Endodermal cell (in vitro differentiated cells): ENCODE measurements around the gene STK32B. TPM values are rescaled to one million over a fixed set of nuclear protein-coding genes. Genes with fewer than 3 reads are reported as not detected.
A peak's percentile ranks its signal among the peaks of the same experiment; 100 is the strongest.

Source experiments
- DNase-seq: peaks from one replicate; pipeline ENCODE4 v3.0.0-alpha.2; 2017
- H3K27ac ChIP-seq: 2 replicates; pipeline ENCODE4 v1.5.1; 2013; ENCODE audit warnings: mild to moderate bottlenecking, low read depth, low read length, moderate library complexity
- H3K27me3 ChIP-seq: 2 replicates; pipeline ENCODE4 v1.6.1; 2013; ENCODE audit warnings: mild to moderate bottlenecking, low read length, moderate library complexity; ENCODE audit not compliant: insufficient read depth, control insufficient read depth, poor library complexity, severe bottlenecking
- H3K36me3 ChIP-seq: 2 replicates; pipeline ENCODE4 v1.7.0; 2013; ENCODE audit warnings: mild to moderate bottlenecking, low read length, moderate library complexity; ENCODE audit not compliant: control insufficient read depth, insufficient read depth
- H3K4me1 ChIP-seq: one replicate; pipeline ENCODE4 v1.7.0; 2013; ENCODE audit warnings: low read length; ENCODE audit not compliant: control insufficient read depth, insufficient read depth
- H3K4me3 ChIP-seq: 2 replicates; pipeline ENCODE4 v1.5.1; 2013; ENCODE audit warnings: mild to moderate bottlenecking, low read length, moderate library complexity
- H3K9ac ChIP-seq: 2 replicates; pipeline ENCODE4 v1.6.1; 2013; ENCODE audit warnings: mild to moderate bottlenecking, low read length, moderate library complexity; ENCODE audit not compliant: poor library complexity, severe bottlenecking; ENCODE audit errors: extremely low read depth
- H3K9me3 ChIP-seq: 2 replicates; pipeline ENCODE4 v1.6.1; 2013; ENCODE audit warnings: mild to moderate bottlenecking, low read length, moderate library complexity; ENCODE audit not compliant: control insufficient read depth
- H3K27ac Mint-ChIP-seq: 2 replicates; pipeline ENCODE4 v1.8.0; 2020; ENCODE audit warnings: mixed read lengths
- H3K27me3 Mint-ChIP-seq: 2 replicates; pipeline ENCODE4 v1.8.0; 2021; ENCODE audit warnings: mild to moderate bottlenecking, mixed read lengths; ENCODE audit not compliant: insufficient read depth
- H3K36me3 Mint-ChIP-seq: 2 replicates; pipeline ENCODE4 v1.8.0; 2020; ENCODE audit warnings: low read depth, mixed read lengths
- H3K4me1 Mint-ChIP-seq: 2 replicates; pipeline ENCODE4 v1.8.0; 2020; ENCODE audit warnings: mixed read lengths
- H3K4me3 Mint-ChIP-seq: 2 replicates; pipeline ENCODE4 v1.8.0; 2020; ENCODE audit warnings: mild to moderate bottlenecking, moderate library complexity, mixed read lengths
- H3K9me3 Mint-ChIP-seq: 2 replicates; pipeline ENCODE4 v1.8.0; 2020; ENCODE audit warnings: mild to moderate bottlenecking, mixed read lengths
- WGBS, 2 experiments: methylation state at CpG; one replicate each; pipeline versions ENCODE4 v1.1.5 to v1.1.7; 2013; ENCODE audit warnings: missing lambda C conversion rate in 2 of 2, mixed read lengths in 1 of 2; ENCODE audit not compliant: insufficient coverage in 1 of 2, insufficient read length in 1 of 2; 5-methylcytosine and 5-hydroxymethylcytosine counted together
- total RNA-seq, 2 donors: library from RNA; stranded (reverse); fragmentation: NEBNext Ultra II Directional in 1 of 2; extraction: Animal tissue kit (Norgen Biotek cat#: 25700) in 1 of 2; gene quantifications; 2 replicates in 1 of 2; 3 replicates in 1 of 2; pipeline ENCODE4 v1.2.1, GENCODE V29; 2021
- TF ChIP-seq, protein P1 (sequence below): fragments of 200-600 bp; sonication (generic); conservative IDR thresholded peaks from 2 replicates; pipeline ENCODE4 v1.5.0; 2021; ENCODE audit warnings: antibody characterized with exemption, mild to moderate bottlenecking

STK32B gene
- total RNA-seq, 2 donors from 2014 or later = 1.4 to 1.5 TPM

DNA sequence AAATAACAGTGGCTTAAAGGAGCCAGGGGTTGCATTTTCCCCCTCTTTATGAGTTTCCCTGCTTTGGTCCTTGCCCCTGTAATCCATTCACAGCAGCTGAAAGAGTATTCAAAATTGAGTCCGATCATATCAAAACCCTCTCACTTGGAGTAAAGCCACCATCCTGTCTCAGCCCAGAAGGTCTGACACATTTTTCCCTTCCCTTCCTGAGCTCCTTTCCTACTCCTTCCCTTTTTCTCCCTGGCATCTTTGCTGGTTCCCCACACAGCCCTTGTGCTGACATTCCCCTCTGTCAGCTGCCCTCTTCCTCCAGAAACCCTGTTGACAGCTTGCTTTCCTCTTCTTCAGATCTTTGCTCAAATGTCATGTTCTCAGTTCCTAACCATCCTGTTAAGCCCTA, 361.5 kb downstream of the STK32B start:
- no peak overlapping the region for H3K4me3 Mint-ChIP-seq
- no peak overlapping the region for H3K4me3 ChIP-seq
- TF ChIP-seq, protein P1, sequence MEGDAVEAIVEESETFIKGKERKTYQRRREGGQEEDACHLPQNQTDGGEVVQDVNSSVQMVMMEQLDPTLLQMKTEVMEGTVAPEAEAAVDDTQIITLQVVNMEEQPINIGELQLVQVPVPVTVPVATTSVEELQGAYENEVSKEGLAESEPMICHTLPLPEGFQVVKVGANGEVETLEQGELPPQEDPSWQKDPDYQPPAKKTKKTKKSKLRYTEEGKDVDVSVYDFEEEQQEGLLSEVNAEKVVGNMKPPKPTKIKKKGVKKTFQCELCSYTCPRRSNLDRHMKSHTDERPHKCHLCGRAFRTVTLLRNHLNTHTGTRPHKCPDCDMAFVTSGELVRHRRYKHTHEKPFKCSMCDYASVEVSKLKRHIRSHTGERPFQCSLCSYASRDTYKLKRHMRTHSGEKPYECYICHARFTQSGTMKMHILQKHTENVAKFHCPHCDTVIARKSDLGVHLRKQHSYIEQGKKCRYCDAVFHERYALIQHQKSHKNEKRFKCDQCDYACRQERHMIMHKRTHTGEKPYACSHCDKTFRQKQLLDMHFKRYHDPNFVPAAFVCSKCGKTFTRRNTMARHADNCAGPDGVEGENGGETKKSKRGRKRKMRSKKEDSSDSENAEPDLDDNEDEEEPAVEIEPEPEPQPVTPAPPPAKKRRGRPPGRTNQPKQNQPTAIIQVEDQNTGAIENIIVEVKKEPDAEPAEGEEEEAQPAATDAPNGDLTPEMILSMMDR = no peak
- H3K36me3 Mint-ChIP-seq = no peaks in the 10 kb centered on the region
- H3K9me3 ChIP-seq = peaks cover 12% of the 10 kb centered on the region
- no peak overlapping the region for H3K27ac Mint-ChIP-seq
- H3K27me3 ChIP-seq = no peaks in the 10 kb centered on the region
- H3K9me3 Mint-ChIP-seq = peaks cover 16% of the 10 kb centered on the region
- DNase-seq = peak; percentile 10
- no peaks in the 10 kb centered on the region for H3K4me1 ChIP-seq
- peaks cover 19% of the 10 kb centered on the region for H3K27me3 Mint-ChIP-seq
- no peak overlapping the region for H3K9ac ChIP-seq
- H3K27ac ChIP-seq = no peak overlapping the region
- no peaks in the 10 kb centered on the region for H3K36me3 ChIP-seq
- no peaks in the 10 kb centered on the region for H3K4me1 Mint-ChIP-seq
- WGBS, 2 experiments = 96 to 100% methylated on average over 1 of the region's 1 CpG

DNA sequence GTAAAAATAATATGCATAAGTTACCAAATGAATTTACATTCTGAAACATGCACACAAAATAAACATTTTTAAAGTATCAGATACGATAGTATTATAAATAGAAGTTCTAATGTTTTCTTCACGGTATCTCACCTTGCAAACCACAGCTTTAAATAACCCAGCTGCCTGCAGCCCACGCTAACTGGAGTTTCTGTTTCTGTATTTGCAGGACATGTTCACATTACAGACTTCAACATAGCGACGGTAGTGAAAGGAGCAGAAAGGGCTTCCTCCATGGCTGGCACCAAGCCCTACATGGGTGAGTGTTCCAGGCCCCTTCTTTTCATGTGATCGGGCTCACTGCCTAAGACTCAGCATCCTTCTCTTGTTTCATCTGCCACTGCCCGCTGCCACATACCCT, 365.4 kb downstream of the STK32B start:
- WGBS, 2 experiments = 73 to 81% methylated on average over 5 to 7 of the region's 7 CpGs
- H3K4me3 ChIP-seq = no peak overlapping the region
- peaks cover 29% of the 10 kb centered on the region for H3K9me3 Mint-ChIP-seq
- H3K36me3 Mint-ChIP-seq = no peaks in the 10 kb centered on the region
- TF ChIP-seq, protein P1 = no peak
- H3K27me3 Mint-ChIP-seq = peaks cover 27% of the 10 kb centered on the region
- DNase-seq = no peak
- no peak overlapping the region for H3K27ac ChIP-seq
- no peak overlapping the region for H3K9ac ChIP-seq
- H3K36me3 ChIP-seq = no peaks in the 10 kb centered on the region
- H3K4me3 Mint-ChIP-seq = no peak overlapping the region
- H3K27ac Mint-ChIP-seq = no peak overlapping the region
- H3K27me3 ChIP-seq = no peaks in the 10 kb centered on the region
- H3K4me1 Mint-ChIP-seq = no peaks in the 10 kb centered on the region
- H3K4me1 ChIP-seq = no peaks in the 10 kb centered on the region
- peaks cover 17% of the 10 kb centered on the region for H3K9me3 ChIP-seq

DNA sequence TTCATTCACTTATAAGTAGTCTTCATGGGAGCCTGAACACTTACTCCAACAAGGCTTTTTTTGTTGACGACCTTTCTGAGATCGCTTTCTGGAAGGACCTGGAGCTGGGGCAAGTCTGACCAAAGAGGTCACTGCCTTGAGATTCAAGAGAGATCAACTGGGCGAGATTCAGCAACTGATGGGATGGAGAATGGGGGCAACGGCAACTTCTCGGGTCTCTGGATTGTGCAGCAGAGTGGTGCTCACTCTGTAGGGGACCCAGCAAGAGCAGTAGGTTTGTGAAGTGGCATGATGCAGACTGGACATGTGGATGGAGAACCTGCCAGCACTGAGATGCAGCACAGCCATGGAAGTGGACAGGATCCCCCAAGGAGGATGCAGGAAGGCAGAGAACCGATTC, 369.0 kb downstream of the STK32B start:
- no peak overlapping the region for H3K27ac Mint-ChIP-seq

More for the DNA sequence above, 369.0 kb downstream of the STK32B start:
- Histone ChIP-seq H3K27ac (no peak overlapping the region), H3K9ac (no peak overlapping the region), H3K9me3 (peaks cover 17% of the 10 kb centered on the region), H3K36me3 (no peaks in the 10 kb centered on the region), H3K4me1 (no peaks in the 10 kb centered on the region), H3K4me3 (no peak overlapping the region), H3K27me3 (no peaks in the 10 kb centered on the region)
- Mint-ChIP-seq H3K36me3 (no peaks in the 10 kb centered on the region), H3K4me3 (no peak overlapping the region), H3K4me1 (peaks cover 4% of the 10 kb centered on the region), H3K9me3 (peaks cover 30% of the 10 kb centered on the region), H3K27me3 (peaks cover 28% of the 10 kb centered on the region)
- WGBS, 2 experiments = 92 to 93% methylated on average over 6 of the region's 6 CpGs
- DNase-seq = no peak
- TF ChIP-seq, protein P1 = no peak
